Measurements from ENCODE around the gene TOM1.

The TOM1 gene

DNA sequence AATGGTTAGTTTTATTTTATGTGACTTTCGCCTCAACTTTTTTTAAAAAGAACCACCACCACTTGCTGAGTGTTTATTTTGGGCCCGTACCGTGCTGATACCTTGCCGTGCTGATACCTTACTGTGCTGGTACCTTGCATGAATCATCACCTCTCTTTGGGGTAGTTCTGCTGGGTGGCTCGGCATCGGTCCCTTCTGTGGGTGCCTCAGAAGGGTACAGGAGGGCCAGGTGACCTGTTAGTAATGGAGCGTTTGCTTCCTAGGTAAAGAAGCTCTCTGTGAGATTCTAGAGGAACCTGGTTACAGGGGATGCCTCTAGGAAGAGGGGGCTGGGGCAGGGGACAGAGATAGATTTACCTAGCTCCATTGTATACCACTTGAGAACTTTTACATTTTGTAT, 17.1 kb downstream of the TOM1 start:
- DNase-seq (ENCODE audit: low spot score) = no peak
- TF ChIP-seq, protein P1, sequence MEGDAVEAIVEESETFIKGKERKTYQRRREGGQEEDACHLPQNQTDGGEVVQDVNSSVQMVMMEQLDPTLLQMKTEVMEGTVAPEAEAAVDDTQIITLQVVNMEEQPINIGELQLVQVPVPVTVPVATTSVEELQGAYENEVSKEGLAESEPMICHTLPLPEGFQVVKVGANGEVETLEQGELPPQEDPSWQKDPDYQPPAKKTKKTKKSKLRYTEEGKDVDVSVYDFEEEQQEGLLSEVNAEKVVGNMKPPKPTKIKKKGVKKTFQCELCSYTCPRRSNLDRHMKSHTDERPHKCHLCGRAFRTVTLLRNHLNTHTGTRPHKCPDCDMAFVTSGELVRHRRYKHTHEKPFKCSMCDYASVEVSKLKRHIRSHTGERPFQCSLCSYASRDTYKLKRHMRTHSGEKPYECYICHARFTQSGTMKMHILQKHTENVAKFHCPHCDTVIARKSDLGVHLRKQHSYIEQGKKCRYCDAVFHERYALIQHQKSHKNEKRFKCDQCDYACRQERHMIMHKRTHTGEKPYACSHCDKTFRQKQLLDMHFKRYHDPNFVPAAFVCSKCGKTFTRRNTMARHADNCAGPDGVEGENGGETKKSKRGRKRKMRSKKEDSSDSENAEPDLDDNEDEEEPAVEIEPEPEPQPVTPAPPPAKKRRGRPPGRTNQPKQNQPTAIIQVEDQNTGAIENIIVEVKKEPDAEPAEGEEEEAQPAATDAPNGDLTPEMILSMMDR (IDR thresholded peaks at IDR 0.05) = no peak
- H3K27ac ChIP-seq = no peak overlapping the region
- no peak overlapping the region for H3K4me3 ChIP-seq

DNA sequence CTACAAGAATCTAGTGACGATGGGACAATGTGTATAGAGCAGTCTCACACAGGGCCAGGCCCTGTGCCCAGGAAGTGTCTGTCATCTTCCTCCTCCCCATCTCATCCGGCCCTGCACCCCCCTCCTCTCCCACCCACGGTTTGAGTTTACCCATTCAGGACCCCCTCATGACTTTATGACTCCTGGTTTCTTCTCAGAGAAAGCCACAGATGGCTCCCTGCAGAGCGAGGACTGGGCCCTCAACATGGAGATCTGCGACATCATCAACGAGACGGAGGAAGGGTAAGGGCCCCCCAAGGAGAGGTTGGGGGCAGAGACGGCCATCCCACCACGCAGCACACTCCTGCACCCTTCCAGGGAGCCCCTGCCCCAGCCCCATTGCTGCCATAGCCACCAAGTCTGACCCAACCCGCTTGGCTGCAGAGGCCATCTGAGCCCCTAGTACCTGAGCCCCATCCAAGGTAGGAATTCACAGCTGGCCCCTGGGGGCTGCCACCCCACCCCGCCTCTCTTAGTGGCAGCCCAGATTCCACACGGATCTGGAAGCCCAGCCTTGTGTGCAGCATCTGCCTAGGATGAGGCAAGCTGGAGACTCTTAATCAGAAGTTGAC, 18.1 kb downstream of the TOM1 start:
- no peak overlapping the region for H3K27ac ChIP-seq
- DNase-seq (ENCODE audit: low spot score) = no peak
- no peak overlapping the region for H3K4me3 ChIP-seq
- TF ChIP-seq, protein P1 (IDR thresholded peaks at IDR 0.05) = no peak

DNA sequence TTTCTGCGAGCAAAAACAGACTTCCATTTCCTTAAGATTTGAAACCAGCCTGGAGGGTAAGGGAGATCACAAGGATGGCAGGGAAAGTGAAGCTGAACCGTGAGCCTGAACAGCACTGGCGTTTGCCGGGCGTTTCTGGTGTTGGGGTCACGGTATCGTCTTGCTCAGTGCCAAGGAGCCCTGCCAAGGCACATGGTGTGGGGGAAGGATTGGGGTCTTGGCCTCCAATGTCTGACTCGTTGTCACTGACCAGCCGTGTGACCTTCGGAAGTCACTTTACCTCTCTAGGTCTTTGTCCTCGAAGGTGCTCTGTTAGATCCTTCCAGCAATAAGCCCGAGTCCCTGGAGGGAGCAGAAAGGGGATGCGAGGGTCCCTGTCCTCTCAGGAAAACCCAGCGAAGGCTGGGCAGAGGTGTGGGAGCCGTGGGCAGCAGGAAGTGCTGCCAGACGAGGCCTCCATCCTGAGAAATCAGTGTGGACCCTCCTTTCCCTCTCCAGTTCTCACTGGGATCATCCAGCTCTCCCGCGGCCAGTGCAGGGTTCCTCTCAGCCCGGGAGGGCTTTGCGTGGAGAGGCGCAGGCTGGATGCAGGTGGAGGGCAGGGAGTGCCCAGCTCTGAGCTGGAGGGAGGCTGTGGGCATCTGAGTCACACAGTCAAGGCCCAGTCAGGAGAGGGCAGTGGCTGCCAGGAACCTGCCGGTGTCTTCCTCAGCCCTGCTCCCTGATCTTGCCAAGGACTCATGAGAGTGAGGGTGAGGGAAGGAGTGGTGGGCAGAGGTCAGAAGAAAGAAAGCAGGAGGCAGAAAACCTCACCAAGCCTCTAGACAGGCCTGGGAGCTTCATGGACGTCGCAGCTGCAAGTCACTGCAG, 18.9 kb downstream of the TOM1 start:
- TF ChIP-seq, protein P1 (IDR thresholded peaks at IDR 0.05) = no peak
- Histone ChIP-seq H3K4me3 (no peak overlapping the region), H3K27ac (no peak overlapping the region)
- DNase-seq (ENCODE audit: low spot score) = no peak

DNA sequence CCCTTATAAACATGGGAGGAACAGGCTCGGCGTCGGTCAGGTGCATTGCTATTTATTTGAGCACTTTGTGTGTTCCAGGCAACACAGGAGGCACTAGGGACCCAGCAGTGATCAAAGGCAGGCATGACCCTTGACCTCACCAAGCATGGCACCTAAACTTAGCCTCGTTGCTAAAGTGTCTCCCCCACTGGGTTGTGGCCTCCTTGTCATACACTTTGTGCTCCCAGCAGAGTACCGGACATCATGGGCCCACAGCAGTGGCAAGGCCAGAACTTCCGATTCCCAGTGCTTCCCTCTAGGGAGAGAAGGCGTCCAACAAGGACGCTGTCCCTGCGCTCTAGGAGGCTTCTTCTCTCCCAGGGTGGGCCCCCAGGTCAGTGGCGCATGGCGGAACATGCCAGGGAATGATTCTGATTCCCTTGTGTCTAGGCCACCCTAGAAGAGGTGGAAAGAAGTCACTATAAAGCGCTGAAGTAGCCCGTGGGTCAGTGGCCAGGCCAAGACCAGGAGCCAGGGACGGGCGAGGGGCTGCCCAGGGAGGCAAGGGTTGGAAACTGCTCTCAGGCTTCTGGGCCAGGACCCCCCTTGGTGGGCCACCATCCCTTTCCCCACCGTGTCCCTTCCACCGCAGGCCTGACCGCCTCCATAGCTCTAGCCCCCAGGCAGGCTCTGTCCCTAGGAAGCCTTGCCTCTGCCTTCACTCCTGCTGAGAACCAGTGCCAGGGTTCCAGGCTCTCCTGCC, 19.7 kb downstream of the TOM1 start:
- DNase-seq (ENCODE audit: low spot score) = no peak
- no peak overlapping the region for H3K4me3 ChIP-seq
- no peak overlapping the region for H3K27ac ChIP-seq
- TF ChIP-seq, protein P1 (IDR thresholded peaks at IDR 0.05) = no peak

DNA sequence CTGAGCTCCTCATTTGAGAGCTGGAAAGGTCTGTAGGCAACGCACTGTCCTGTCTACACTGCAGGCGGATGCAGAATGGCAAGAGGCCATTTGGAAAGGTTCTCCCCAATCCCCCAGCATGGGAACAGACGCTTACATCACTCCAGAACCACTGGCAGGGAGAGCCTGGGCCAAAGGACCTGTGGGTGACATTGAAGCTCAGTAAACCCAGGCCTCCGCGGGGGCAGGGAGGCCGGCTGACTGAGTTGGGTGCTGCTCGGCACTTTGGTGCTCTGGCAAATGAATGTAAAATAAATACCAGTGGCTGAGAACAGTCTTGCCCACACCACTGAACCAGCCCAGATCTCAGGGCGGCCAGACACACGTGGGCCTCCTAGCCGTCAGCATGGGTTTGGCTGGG, 22.4 kb downstream of the TOM1 start:
- TF ChIP-seq, protein P1 (IDR thresholded peaks at IDR 0.05) = no peak
- Histone ChIP-seq H3K4me3 (no peak overlapping the region), H3K27ac (no peak overlapping the region)
- DNase-seq (ENCODE audit: low spot score) = no peak

DNA sequence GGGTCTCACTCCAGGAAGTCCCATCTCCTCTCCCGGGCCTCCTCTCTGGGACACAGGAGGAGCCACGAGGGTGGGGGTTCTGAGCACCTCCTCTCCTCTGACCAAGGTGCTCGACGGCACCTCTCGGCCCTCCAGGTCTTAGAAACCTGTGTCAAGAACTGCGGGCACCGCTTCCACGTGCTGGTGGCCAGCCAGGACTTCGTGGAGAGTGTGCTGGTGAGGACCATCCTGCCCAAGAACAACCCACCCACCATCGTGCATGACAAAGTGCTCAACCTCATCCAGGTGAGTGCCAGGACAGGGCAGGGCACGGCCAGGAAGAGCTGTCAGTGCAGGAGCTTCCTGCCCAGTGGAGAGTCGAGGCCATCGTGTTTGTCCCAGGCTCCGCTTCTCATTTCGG, 23.2 kb downstream of the TOM1 start:
- TF ChIP-seq, protein P1 (IDR thresholded peaks at IDR 0.05) = no peak
- no peak overlapping the region for H3K27ac ChIP-seq

More for the DNA sequence above, 23.2 kb downstream of the TOM1 start:
- no peak for DNase-seq (ENCODE audit: low spot score)
- no peak overlapping the region for H3K4me3 ChIP-seq

Data from coronary artery (tissue), 2 donors.